GM19023 (cell line): ENCODE results near the gene TMEM120B.
"Not testable (repeated sequence)": the region's sequence is repeated elsewhere in the genome, so short reads cannot be mapped to it uniquely, and the experiment has no call there.

ENCODE experiments used
- ATAC-seq: cut with Tn5 transposase; IDR thresholded peaks from one replicate; pipeline ENCODE4 v1.9.1; 2021; ENCODE audit warnings: mild to moderate bottlenecking, moderate library complexity; ENCODE audit not compliant: unreplicated experiment

Gene TMEM120B

GRCh38 chr12:121708313-121709063 lies 4.1 kb upstream of the TMEM120B start:
- ATAC-seq, result no peak

GRCh38 chr12:121709064-121709424 lies 3.5 kb upstream of the TMEM120B start:
- not testable (repeated sequence) for ATAC-seq

- ATAC-seq, result no peak
These were observed 3.0 kb upstream of the TMEM120B start for GRCh38 chr12:121709478-121709961.

- ATAC-seq, result no peak
These were observed 977 bp upstream of the TMEM120B start for GRCh38 chr12:121711361-121712189.

GRCh38 chr12:121712190-121712460 lies 427 bp upstream of the TMEM120B start:
- peak; percentile 21 for ATAC-seq

GRCh38 chr12:121713257-121713777 lies 765 bp downstream of the TMEM120B start:
- no peak for ATAC-seq

- ATAC-seq, result no peak
These were observed 1.2 kb downstream of the TMEM120B start for GRCh38 chr12:121713793-121714192.

GRCh38 chr12:121715055-121715454 lies 2.5 kb downstream of the TMEM120B start:
- ATAC-seq, result not testable (repeated sequence)

GRCh38 chr12:121715862-121716435 lies 3.4 kb downstream of the TMEM120B start:
- no peak for ATAC-seq

- no peak for ATAC-seq
These were observed 4.6 kb downstream of the TMEM120B start for GRCh38 chr12:121717041-121717699.

- no peak for ATAC-seq
These were observed 6.2 kb downstream of the TMEM120B start for GRCh38 chr12:121718653-121719239.

- ATAC-seq, result no peak
These were observed 7.4 kb downstream of the TMEM120B start for GRCh38 chr12:121719926-121720414.

- no peak for ATAC-seq
These were observed 8.2 kb downstream of the TMEM120B start for GRCh38 chr12:121720762-121721161.

- no peak for ATAC-seq
These were observed 10.0 kb downstream of the TMEM120B start for GRCh38 chr12:121722511-121722910.

- no peak for ATAC-seq
These were observed 10.6 kb downstream of the TMEM120B start for GRCh38 chr12:121723200-121723599.

GRCh38 chr12:121724925-121725324 lies 12.4 kb downstream of the TMEM120B start:
- ATAC-seq, result no peak

GRCh38 chr12:121725423-121725822 lies 12.9 kb downstream of the TMEM120B start:
- ATAC-seq, result no peak

- no peak for ATAC-seq
These were observed 16.5 kb downstream of the TMEM120B start for GRCh38 chr12:121729021-121729420.

GRCh38 chr12:121731473-121731872 lies 18.9 kb downstream of the TMEM120B start:
- ATAC-seq, result no peak

GRCh38 chr12:121733849-121734248 lies 21.3 kb downstream of the TMEM120B start:
- no peak for ATAC-seq
